NK-92 (cell line): Measurements from ENCODE around the gene OTOP3.
A peak's percentile ranks its signal among the peaks of the same experiment; 100 is the strongest.
"Not testable (repeated sequence)": the region's sequence is repeated elsewhere in the genome, so short reads cannot be mapped to it uniquely, and the experiment has no call there.

ENCODE experiments used
- DNase-seq: peaks from one replicate; lab custom pipeline; 2025; ENCODE audit not compliant: unreplicated experiment; lab: John Stamatoyannopoulos, UW

The OTOP3 gene

GRCh38 chr17:74981979-74982662 lies 46.4 kb downstream of the OTOP3 start:
- DNase-seq: peak; percentile 36

- not testable (repeated sequence) for DNase-seq
Measured at GRCh38 chr17:74982663-74983313, 47.1 kb downstream of the OTOP3 start.

- DNase-seq: no peak
Measured at GRCh38 chr17:74986206-74986576, 50.5 kb downstream of the OTOP3 start.

- no peak for DNase-seq
Measured at GRCh38 chr17:74987418-74987908, 51.8 kb downstream of the OTOP3 start, which contains the start of gene CDR2L. Gene CDR2L, plus strand, starts transcription at chr17:74987632. Its CDS starts 412 bp downstream, at chr17:74988044.

- no peak for DNase-seq
Measured at GRCh38 chr17:74987909-74988711, 52.4 kb downstream of the OTOP3 start.

- DNase-seq: no peak
Measured at GRCh38 chr17:74990581-74991105, 54.9 kb downstream of the OTOP3 start.

- no peak for DNase-seq
Measured at GRCh38 chr17:74992223-74992622, 56.5 kb downstream of the OTOP3 start.

- DNase-seq: no peak
Measured at GRCh38 chr17:74994440-74994839, 58.7 kb downstream of the OTOP3 start.

GRCh38 chr17:74995847-74996246 lies 60.1 kb downstream of the OTOP3 start:
- DNase-seq: no peak

GRCh38 chr17:74998783-74999182 lies 63.1 kb downstream of the OTOP3 start:
- no peak for DNase-seq

GRCh38 chr17:74999523-74999922 lies 63.8 kb downstream of the OTOP3 start:
- DNase-seq: no peak
